ENCODE measurements around the gene PIWIL1.

The PIWIL1 gene

GRCh38 chr12:130338794-130339601 lies 1.3 kb downstream of the PIWIL1 start:
- DNase-seq, result no peak

GRCh38 chr12:130339951-130340350 lies 2.3 kb downstream of the PIWIL1 start:
- DNase-seq, result no peak

- DNase-seq, result no peak
Measured at GRCh38 chr12:130342442-130342841, 4.8 kb downstream of the PIWIL1 start.

- DNase-seq, result no peak
Measured at GRCh38 chr12:130342842-130343241, 5.2 kb downstream of the PIWIL1 start.

GRCh38 chr12:130344529-130344928 lies 6.8 kb downstream of the PIWIL1 start:
- DNase-seq, result no peak

- no peak for DNase-seq
Measured at GRCh38 chr12:130345292-130345691, 7.6 kb downstream of the PIWIL1 start.

- no peak for DNase-seq
Measured at GRCh38 chr12:130347588-130347987, 9.9 kb downstream of the PIWIL1 start.

- no peak for DNase-seq
Measured at GRCh38 chr12:130350715-130351114, 13.0 kb downstream of the PIWIL1 start.

GRCh38 chr12:130351326-130351725 lies 13.6 kb downstream of the PIWIL1 start:
- no peak for DNase-seq

GRCh38 chr12:130353081-130353480 lies 15.4 kb downstream of the PIWIL1 start:
- DNase-seq, result no peak

- DNase-seq, result no peak
Measured at GRCh38 chr12:130354407-130354806, 16.7 kb downstream of the PIWIL1 start.

- DNase-seq, result no peak
Measured at GRCh38 chr12:130356222-130356621, 18.5 kb downstream of the PIWIL1 start.

- no peak for DNase-seq
Measured at GRCh38 chr12:130357241-130357640, 19.6 kb downstream of the PIWIL1 start.

- no peak for DNase-seq
Measured at GRCh38 chr12:130357729-130358330, 20.1 kb downstream of the PIWIL1 start.

- no peak for DNase-seq
Measured at GRCh38 chr12:130362060-130362459, 24.4 kb downstream of the PIWIL1 start.

- DNase-seq, result no peak
Measured at GRCh38 chr12:130364578-130364977, 26.9 kb downstream of the PIWIL1 start.

GRCh38 chr12:130366159-130366558 lies 28.5 kb downstream of the PIWIL1 start:
- DNase-seq, result no peak

- DNase-seq, result no peak
Measured at GRCh38 chr12:130367003-130367402, 29.3 kb downstream of the PIWIL1 start.

- DNase-seq, result no peak
Measured at GRCh38 chr12:130367523-130367922, 29.8 kb downstream of the PIWIL1 start.

GRCh38 chr12:130369816-130370215 lies 32.1 kb downstream of the PIWIL1 start:
- no peak for DNase-seq

- no peak for DNase-seq
Measured at GRCh38 chr12:130371296-130371695, 33.6 kb downstream of the PIWIL1 start.

- DNase-seq, result no peak
Measured at GRCh38 chr12:130372936-130373335, 35.2 kb downstream of the PIWIL1 start.

- no peak for DNase-seq
Measured at GRCh38 chr12:130374083-130374482, 36.4 kb downstream of the PIWIL1 start.
